GM21381 (cell line): Measurements from ENCODE around the gene MAN1A1.

Experiments
- ATAC-seq: cut with Tn5 transposase; IDR thresholded peaks from one replicate; pipeline ENCODE4 v1.9.1; 2021; ENCODE audit warnings: mild to moderate bottlenecking, moderate library complexity; ENCODE audit not compliant: unreplicated experiment

Gene MAN1A1

DNA sequence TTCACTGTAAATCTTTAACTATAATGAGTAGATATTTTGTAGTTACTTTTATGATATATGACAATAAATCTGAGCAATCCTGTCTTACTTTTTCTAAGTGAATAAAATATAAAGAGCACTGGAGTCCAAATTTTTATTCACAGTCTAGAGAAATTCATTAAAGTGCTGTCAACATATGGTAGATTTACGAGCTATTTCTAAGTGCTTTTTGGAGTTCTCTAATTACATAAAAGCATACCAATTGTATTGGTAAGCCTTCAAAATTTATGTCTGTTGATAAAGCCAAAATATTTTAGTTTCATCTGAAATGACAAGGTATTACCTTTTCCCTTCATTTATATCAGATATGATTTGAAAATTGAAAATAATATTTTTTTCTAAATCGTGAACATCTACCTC lies 75.4 kb downstream of the MAN1A1 start:
- ATAC-seq = no peak

DNA sequence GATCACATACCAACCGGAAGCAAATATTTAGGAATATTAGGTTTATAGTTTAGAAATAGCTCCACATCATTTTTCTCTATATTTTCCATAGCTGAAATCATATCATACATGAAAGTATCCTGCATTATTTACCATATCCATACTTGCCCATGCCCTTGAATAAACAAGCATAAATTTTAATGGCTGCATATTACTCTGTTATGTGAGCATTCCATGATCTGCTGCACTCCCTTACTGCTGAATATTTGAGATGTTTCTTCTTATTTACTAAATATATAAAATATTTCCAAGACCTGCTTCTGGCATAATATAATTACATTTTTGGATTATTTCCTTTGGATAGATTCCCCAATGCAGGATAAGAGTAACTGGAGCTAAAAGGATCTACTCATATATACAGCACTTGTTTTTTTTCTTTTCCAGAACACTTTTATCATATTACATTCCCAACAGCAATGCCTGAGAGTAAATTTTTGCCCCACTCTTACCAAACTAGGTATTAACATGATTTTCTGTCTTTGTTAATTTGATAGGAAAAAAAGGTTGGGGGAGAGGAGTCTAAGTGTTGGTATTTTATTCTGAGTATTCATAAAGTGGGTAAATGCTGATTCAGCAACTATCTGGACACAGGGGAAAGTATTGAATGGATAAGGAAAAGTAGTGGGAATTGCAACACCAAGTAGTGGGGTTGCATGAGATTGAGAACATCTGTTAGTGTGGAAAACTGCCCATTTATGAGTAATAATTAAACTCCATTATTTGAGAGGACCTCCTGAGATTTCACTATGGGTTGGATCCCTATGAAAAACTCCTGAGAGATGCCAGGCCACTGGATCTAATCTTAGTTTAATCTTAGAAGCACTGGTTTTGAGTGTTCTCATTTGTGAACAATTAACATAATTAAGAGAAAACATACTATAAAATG lies 76.0 kb downstream of the MAN1A1 start:
- ATAC-seq = no peak

DNA sequence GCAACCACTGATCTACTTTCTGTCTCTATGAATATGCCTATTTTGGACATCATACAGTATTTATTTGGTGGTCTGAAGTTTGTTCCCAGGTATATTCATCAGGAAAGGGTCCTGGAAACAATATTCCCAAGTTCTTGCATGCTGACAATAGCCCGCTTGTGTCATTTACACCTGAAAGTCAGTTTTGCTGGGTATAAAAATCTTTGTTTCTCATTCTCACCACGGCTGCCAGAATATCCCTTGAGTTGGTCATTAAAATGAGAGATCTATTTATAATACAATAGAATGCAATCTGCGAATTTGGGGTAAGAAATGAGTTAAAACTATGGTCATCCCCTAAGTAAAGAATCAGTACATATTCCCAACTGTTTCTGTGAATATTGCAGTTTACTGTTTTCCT lies 79.0 kb downstream of the MAN1A1 start:
- no peak for ATAC-seq

DNA sequence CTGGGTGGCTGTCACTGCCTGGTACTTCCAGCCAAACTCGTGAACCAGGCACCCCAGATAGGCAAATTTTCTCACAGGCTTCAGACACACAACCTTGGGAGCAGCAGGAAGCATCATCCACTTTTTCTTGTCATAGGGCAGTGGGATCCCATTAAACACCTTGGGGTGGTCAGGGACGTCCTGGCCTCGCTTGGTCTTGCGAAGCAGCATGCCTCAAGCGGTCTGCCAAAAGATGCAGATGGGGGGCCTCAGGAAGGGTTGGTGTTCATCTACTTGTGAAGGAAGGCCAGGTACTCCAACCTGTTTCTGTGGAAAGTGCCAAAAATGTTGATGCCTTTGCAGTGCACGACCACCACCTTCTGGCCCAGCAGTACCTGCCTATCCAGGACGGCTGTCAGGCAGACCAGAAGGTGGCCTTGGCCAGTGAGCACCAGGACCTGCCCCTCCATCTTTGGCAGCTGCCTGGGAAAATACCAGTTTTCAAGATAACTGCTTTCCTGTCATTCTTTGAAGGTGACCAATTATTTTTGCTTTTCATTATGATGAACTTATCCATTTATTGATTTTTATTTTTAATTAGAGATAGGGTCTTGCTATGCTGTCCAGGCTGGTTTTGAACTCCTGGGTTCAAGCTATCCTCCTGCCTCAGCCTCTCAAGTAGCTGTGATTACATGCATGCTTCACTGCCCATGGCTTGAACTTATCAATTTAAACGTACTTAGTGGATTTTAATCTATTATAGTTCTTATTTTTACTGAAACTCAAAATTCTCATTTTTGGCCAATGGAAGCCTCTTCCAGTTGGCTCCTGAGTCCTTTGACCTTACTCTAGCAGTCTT lies 80.1 kb downstream of the MAN1A1 start:
- ATAC-seq = no peak

DNA sequence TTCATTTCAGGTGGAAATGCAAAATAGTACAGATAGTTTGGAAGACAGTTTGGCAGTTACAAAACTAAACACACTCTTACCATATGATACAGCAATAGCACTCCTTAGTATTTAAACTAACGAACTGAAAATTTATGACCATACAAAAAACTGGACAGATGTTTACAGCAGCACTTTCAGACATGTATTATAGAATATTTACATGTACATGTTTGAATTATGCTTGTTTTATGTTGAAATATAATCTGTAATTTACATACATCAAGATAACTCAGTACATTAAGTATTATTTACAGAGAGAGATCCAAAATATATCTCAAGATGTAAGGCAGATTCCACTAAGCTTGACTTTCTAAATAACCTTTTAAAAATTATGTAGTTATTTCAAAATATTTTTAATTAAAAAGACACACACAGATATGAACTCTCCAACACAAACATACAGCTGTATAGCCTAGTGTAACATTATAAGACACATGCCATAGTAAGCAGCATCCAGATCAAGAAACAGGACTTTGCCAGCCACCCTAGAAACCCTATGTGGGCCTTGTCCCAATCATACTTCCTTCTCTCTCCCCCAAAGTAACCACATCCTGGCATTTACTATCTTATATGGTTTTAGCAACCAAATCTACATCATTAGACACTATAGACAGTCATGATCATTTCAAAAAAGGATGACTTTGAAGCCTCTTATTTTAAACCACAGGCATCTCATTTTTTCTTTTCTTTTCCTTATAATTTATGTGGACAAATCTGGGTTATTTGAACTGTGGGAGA lies 82.2 kb downstream of the MAN1A1 start:
- ATAC-seq = no peak

DNA sequence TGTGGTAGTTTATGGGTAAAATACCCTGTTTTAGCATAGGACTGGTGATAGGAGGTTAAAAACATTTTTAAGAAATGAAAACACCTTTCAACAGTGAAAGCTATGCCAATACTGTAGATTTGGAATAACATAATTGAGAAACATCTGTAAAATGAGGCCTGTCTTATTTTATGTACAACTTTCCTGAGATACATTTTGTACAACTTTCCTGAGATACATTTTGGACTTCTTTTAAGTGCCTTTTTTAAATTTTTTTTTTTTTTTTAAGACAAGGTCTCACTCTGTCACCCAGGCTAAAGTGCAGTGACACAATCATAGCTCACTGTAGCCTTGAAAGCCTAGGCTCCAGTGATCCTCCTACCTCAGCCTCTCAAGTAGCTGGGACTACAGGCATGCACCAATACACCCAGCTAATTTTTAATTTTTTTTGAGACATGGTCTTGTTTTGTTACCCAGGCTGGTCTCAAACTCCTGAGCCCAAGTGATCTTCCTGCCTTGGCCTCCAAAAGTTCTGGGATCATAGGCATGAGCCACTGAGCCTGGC lies 84.6 kb downstream of the MAN1A1 start:
- no peak for ATAC-seq

DNA sequence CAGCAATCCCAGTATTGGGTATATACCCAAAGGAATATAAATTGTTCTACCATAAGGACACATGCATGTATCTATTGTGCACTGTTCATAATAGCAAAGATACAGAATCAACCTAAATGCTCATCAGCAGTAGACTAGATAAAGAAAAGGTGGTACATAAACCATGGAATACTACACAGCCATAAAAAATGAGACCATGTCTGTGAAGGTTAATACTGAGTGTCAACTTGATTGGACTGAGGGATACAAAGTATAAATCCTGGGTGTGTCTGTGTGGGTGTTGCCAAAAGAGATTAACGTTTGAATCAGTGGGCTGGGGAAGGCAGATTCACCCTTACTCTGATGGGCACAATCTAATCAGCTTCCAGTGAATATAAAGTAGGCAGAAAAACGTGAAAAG lies 86.9 kb downstream of the MAN1A1 start:
- no peak for ATAC-seq

DNA sequence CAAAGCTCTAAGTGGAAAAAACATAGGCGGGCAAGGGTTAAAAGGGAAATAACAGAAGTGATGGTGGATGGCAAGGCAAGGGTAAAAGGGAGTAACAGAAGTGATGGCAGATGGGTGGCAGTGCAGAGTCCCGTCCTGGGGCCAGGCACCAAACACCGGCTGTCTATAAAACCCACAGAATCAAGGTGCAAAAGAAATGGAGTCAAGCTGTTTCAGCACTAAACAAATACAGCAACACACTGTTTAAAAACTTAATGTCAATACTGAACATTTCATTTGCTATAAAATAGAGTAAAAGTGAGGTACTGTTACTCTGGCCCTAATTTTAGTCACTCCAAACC lies 87.6 kb downstream of the MAN1A1 start:
- ATAC-seq = no peak

DNA sequence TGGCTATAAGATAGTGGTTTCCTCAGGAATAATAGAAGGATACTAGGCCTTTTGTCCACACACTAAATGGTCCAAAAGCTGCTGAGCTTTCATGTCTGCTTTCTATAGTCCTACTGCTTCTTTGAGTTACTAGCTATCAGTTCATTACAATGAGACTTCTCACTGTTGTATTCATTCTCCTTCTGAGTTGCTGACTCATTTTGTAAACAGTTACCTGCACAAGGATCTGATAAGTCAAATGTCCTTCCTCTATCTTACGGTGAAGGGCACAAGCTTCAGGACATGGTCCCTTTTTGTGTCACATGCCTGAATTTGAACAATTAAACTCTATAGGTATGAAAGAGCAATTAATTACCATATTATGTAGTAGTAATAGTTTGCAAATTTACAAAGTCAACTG lies 90.5 kb downstream of the MAN1A1 start:
- no peak for ATAC-seq

DNA sequence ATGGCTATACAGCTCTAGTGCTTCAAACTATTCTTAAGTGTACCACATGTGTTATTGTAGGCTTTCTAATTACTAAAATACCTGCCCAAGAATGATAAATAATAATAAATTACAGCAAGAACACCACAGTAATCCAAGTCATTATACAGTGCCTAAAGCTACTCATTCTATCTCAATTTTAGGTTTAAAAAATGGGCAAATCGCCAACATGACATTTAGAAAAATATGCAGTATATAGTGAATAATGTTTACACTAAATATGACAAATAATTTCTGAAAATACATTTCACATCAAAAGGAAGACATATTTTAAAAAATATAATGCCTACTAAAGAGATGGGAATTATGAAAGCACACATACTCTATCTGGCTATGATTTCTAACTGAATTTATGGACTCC lies 91.8 kb downstream of the MAN1A1 start:
- ATAC-seq = no peak

DNA sequence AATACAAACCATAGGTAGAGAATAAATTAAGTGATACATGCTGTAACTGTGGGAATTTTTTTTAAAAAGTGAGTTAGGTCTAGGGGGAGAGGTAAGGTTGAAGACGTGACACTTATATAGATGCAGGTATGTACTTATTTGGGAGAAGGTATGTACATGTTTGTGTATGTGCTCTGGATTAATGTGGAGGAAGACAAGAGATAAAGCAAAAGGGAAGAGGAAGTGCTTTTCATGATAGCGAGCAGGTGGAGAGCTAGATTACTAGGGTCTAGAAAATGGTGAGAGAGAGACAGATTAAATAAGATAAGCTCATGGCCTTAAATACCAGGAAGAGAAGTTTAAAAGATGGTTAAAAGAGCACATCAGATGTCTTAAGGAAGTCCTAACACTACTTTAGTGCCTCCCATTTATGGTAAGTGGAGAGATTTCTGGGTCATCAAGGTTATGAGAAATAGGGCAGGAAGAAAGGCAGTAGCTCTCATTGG lies 92.5 kb downstream of the MAN1A1 start:
- no peak for ATAC-seq

DNA sequence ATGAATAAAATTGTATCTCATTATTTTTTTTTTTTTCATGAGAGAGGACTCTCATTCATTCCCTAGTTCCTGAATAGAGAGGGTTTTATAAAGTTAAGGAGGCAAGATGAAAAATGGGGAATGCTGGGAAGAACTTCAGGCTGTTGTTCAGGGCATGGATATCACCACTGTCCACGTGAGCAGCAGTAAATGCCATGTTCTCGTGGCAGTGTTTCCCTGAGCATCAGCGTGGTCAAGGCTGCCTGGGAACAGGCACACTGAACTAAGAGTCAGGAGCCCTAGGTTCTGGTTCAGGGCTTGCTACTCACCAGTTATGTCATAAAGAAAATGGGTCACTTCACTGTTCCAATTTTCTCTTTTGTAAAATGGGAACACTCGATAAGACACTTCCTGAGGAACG lies 93.2 kb downstream of the MAN1A1 start:
- no peak for ATAC-seq

DNA sequence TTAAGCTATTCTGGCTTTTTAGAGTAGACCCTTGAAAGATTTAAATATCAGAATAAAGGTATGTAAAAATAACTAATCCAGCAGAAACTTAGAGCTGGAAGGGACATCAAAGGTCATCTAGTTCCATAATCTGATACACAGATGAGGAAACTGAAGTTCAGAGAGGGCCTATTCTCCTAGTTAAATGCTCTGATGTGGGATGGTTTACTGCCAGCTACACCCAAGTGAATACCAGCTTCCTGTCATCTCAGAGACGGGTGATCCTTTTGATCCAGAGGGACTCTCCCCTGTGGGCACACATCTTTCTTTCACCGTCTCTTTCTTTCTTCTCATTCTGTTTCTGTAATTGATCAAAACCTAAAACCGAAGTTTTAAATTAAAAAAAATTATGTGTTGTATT lies 94.1 kb downstream of the MAN1A1 start:
- no peak for ATAC-seq

DNA sequence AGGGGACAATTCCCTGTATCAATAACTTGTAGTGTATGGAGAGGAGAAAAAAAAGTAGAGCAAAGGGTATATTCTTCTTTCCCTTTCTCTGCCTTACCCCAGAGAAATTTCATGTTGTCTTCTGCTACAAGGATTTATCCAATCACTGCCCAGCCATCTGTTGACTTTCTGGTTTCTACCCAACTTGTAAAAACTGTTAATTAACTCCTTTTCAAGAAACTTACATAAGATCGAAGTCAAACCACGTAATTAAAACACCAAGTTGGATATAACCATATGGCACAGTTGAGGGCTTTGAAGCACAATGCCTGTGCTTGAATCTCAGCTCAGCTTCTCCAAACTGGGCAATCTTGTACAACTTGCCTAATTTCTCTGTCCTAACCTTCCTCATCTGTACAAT lies 99.5 kb downstream of the MAN1A1 start:
- ATAC-seq = no peak

DNA sequence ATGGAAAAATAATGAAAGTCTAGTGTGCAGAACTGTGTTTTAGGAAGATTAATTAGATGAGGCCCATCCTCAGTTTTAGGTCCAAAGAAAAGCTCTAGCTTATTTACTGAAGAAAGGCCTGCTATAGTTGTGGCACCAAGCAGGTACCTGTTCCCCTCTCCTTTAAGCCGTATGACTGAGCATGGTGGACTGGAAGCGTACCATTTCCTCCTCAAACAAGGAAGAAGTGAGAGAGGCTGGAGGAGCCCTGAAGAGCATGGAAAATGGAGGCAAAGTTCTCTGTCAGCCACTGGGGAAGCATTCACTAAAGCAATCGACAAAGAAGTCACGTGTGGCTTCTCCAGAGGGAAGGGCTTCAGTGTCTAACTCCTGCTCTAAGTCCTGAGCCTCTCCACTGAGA lies 100.2 kb downstream of the MAN1A1 start:
- no peak for ATAC-seq

DNA sequence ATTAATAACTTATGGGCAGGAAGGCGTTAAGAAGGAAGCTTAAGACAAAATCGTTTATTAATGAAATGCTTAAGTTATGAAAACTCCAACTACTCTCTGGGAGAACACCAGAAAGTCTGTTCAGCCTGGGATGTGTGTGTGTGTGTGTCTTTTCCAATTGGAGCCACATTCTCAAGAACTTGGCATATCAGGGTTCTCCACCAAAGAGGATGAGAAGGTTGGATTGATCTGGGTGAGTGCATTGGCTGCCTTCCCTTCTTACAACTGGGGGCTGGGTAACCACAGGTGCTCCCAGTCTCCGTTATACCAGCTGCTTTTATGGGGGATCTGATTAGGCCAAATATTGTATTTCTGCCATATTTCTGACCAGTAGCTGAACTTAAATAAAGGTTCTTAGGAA lies 102.1 kb downstream of the MAN1A1 start:
- ATAC-seq = no peak

DNA sequence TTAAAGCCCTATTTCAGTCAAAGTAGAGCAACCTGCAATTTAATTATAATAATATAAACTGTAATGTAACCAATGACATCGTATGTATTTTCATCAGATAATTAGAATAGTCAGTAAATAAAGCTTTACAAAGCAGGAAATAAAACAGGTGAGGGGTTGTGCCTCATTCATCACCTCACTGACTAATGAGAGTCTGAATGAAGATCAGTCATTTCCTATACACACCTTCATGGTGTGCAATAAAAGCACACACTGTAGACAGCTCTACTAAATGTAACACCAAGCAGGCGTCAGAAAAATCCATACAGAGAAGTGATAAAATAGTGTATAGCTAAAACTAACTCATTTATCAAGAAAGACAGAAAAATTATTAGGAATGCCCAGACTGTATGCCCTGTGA lies 105.9 kb downstream of the MAN1A1 start:
- ATAC-seq = no peak

DNA sequence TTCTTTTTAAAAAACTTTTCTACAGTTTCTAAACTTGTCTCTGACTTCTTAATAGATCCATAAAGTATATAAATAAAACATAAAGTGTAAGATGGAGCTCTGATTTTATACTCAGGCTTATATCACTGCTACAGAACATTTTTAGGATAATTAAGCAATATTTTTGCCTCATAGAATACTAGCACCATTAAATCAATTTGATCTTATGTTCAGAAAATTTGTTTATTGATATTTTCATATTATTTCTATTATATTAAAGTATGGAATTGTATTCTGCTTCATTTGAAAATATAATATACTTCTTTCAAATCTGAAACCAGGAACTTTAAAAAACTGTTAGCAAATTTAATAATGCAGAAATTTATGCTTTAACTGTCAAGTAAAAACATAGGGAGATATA lies 106.5 kb downstream of the MAN1A1 start:
- no peak for ATAC-seq

DNA sequence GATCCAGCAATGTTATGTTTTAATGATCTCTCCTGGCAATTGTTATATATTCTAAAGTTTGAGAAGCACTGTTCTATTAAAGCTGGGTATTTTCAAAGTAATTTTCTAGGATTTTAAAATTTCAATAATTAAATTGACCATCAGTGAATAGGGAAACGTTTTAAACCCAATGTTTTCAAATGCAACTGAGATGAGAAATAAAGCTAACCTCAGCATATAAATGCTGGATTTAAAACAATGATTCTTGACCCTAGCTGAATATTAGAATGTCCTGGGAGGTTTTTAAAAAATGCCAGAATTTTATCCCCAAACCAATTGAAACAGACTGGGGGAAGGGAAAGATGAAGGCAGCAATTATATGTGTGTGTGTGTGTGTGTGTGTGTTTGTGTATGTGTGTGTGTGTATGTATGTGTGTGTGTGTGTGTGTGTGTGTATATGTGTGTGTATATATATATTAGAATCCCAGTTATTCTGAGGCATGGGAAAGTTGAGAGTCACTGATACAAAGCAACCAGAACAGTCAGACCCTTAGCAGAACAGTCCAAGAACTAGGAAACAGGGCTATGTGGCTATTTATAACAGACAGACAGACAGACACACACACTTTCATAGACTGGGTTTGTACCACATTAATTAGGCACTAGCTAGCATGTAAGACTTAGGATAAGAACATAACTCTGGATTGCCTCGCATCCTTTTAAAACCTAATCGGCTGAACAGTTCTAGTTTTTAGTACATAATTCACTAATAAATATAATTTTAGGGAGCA lies 107.8 kb downstream of the MAN1A1 start:
- no peak for ATAC-seq

DNA sequence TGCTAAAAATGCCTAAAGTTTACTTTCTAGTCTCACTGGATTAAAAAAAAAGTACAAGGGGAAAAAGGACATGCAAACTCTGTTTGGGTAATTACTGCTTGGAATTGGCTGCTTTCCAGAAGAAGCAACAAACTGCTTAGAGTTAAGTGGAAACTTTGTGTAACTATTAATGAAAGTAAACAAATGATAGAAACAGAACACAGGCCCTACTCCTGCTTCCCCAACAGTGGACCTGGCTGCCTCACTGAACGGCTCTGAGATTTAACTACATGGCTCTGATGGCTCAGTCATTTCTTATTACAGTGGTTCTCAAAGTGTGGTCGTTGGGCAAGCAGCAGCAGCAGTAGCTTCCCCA lies 108.5 kb downstream of the MAN1A1 start:
- ATAC-seq = no peak
